HG03460 (cell line): Measurements from ENCODE around the gene MAMLD1.

Experiments
- ATAC-seq: cut with Tn5 transposase; IDR thresholded peaks from one replicate; pipeline ENCODE4 v1.9.1; 2021; ENCODE audit not compliant: unreplicated experiment

MAMLD1 gene

DNA sequence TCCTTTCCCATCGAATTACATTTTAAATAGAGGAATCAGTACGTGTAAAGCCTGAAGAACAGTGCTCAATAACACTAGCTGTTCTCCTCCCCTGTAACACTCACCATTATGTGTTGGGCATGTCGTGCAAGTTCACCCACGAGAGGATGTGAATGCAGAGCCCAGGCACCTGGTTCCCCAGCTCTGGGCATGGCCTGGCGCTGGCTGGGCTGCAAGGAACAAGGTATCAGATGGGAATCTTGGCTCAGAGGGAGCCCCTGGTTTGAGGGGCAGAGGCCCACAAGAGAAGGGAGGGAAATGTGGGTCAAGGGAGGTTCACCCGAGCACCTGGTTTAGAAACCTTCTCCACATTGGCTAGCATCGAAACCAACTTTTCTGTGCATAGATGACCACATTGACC lies 163.6 kb downstream of the MAMLD1 start:
- no peak for ATAC-seq

DNA sequence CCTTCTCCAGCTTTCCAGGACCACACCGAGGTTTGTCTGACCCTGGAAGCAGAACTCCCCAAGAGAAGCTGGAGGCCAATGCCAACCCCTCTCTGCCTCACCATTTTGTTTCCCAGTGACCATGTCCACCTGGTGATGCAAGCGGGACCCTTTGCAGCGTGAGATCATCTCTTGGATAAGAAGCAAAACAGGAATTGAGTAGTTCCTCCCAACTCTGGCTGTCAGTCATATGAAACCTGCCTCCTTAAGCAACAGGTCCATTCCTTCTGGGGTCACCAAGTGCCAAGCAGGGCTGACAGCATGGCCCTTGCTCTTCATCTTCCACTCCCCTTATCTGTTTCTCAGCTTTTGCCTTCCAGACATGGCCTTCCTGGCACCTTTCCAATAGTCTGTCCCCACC lies 164.0 kb downstream of the MAMLD1 start:
- no peak for ATAC-seq

DNA sequence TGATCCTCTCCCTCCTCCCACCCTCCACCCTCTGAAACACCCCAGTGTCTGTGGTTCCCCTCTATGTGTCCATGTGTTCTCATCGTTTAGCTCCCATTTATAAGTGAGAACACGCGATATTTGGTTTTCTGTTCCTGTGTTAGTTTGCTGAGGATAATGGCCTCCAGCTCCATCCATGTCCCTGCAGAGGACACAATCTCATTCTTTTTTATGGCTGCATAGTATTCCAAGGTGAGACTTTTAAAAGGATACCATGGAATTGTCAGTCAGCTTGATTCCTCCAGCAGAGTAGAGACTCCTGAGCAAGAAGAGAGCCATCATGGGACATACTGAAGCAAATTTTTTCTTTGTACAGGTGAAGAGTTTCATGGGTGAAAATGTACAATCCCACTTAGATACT lies 166.5 kb downstream of the MAMLD1 start:
- no peak for ATAC-seq

DNA sequence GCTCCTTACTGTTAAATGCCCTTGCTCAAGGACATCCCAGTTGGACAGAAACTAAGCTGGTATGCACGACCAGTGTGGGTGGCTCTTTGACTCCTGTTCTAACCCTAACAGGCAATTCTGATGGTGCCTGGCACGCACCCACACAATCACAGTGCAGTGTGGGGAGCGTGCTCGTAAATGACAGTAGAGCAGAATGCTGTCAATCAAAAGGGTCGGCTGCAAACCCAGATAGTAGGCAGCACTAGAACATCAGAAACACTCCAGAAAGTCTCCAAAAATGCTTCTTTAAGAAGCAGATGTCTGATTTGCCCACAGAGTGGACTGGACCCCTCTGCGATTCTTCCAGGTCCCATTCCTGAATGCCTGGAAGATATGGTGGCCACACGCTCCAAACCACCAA lies 167.7 kb downstream of the MAMLD1 start:
- no peak for ATAC-seq

DNA sequence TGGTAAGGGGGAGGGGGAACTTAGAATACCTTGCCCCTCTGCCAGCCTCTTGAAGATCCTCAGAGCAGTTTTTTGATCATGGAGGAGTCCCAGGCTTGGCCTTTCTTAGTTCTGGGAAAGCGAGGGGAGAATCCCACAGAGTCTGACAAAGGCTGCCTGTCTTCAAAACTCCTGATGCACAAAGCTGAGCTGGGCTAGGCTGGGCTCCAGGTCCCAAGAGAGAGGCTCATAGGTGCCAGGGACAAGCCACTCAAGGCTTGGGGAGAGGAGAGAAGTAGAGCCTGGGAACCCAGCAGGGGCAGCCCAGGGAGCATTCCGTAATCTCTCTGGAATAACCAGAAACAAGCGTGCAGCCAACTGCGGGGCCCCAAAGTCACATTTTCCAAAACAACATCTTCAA lies 168.3 kb downstream of the MAMLD1 start:
- ATAC-seq = no peak

DNA sequence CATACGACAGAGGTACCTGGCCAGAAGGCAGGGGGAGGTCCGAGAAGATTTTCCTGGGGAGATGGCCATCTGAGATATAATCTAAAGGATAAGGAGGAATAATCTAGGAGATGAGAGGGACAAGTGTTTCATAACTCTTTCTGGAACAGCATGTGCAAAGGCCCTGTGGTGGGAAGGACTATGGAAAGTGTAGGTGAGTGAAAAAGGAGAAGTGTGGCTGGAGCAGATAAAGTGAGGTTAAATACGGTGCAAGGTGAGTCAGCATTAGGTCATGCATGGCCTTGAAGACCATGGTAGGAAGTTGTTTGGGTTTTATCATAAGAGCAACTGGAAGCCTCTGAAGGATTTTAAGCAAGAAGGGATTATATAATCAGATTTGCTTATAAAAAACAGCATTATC lies 170.7 kb downstream of the MAMLD1 start:
- no peak for ATAC-seq

DNA sequence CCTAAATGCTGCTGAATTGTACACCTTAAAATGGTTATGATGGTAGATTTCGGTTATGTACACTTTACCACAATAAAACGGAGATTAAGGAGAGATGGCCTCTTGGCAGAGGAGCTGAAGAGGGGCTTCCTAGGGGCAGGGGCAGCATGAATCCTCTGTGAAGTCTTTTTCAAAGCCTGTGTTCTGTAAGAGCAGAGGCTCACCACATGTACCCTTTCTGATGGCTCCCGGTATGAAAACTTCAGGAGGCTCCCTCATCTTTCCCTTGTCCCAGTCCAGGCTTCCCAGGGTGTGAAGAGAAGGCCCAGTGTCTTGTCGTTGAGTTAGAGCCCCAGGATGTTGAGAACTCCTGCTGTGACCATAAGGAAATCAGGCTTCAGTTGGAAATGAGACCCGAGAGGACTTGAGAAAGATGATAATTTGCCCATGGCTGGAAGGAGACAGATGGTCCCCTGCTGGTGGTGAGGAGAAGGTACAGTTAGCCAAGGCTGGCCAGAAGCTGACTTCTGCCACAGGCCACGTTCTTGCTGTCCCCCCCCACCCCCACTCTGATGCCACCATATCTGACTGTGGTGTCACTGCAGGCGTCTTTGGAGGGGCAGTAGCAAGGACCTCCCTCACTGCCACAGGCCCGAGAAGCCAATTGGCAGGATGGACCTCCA lies 173.5 kb downstream of the MAMLD1 start:
- ATAC-seq = no peak

DNA sequence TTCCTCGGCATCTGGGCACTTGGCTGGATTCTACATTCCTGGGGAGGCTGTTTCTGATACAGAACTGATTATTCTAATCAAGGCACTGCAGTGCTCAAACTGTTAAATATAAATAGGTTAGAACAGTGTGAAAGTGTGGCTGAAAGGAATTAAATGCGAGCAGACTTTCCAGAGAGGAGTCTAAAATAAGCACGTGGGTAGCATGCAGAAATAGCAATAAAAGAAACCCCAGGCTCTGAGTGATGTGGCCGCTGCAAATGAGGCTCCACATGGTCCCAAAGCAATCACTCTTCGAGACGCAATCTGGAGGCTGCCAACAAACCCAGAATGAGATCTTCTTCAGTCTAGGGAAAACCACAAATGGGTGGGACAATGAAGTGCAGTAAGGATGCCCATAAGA lies 174.7 kb downstream of the MAMLD1 start:
- ATAC-seq = no peak

DNA sequence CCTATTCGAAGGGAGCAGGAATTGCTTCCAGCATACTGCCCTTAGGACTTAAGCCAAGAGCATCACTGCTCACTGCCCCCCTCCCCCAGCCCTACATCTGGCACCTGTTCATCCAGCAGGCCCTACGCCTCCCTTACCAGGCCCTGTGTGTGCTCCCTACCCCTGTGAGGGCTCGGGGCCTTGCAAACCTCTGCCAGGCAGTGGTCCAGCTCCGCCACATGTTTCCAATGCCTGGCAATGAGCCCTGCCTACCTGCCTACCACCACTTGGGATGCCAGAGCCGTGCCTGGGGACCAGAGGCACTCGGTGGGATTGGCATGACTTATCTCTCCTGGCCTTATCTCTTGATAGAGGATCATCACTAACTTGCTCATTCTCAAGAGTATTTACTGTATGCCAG lies 177.8 kb downstream of the MAMLD1 start:
- ATAC-seq = no peak

DNA sequence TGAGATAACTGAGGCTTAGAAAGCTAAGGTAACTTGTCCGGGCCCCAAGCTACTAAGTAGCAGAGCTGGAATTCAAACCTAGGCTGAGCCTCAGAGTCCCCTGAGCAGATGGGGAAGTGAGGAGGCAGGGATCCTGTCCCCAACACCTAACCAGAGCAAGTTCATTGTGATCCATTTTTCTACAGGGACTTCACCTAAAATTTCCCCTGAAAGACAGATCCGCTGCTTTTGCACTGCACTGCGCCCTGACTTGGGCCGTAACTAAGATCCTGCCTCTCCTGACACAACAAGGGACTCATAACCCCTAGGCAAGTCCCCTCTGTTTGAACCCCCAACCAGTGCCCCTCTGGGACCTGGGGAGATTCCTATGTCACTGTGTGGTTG lies 179.7 kb downstream of the MAMLD1 start:
- ATAC-seq = no peak

DNA sequence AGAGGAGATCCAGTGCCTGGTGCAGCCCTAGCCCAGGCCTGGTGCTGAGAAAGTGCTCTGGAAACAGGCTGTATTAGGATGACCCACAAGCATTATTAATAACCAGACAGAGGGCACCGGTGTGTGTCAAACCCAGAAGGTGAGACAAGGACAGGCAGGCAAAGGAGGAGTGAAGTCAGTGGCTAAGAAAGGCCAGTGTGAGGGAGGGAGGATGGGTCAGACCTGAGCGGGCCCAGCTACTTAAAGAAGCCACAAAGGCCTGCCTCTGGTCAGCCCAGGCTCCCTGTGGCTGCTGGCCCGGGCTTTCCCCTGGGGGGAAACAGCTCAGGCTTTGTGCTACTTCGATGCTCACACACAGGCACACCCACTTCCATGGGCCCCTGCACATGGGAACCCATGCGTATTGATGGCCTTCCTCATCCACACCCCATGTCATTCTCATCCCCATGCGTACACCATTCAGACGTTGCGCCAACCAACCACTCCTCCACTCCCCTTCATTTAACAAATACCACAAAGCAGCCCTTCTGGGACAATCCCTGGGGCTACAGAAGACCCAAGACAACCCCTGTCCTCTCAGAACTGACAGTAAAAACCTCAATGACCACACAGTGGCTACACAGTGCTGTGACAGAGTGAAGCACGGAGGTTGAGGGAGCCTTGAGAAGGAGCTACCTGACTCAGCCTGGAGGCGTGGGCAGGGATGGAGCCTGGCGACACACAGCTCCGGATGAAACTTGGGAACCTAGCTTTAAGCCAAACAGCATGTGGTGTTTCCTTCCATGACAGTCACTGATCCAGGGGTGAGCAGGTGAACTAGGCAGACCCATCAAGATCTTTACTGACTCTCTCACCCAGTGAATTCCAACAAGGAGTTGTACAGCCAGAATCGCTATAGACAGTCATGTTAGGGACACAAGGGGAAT lies 180.4 kb downstream of the MAMLD1 start:
- ATAC-seq = peak; percentile 42

DNA sequence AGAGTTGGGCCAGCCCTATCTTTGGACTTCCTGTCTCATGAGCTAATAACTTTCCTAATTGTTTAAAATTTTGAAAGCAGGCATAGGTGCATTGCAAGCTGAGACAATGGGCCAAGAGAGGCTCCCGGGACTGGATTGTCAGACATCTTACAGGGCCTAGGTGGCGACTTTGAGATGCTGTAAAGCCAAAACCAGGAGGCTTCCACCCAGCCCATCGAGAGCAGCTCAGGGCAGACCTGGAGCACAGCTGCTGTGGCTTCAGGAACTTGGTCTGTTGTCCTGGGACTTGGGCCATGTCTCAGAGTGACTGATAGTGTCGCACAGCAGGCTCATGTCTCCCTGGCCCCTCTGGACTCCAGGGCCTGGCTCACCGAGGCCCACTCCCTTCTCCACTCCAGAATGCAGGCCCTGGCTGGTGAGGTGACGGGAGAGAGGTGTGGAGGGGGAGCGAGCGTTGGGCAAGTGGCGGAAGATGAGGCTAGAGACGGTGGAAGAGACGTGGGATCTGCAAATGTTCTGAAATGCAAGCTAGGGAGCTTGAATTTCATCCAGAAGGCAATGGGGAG lies 181.2 kb downstream of the MAMLD1 start:
- ATAC-seq = no peak

DNA sequence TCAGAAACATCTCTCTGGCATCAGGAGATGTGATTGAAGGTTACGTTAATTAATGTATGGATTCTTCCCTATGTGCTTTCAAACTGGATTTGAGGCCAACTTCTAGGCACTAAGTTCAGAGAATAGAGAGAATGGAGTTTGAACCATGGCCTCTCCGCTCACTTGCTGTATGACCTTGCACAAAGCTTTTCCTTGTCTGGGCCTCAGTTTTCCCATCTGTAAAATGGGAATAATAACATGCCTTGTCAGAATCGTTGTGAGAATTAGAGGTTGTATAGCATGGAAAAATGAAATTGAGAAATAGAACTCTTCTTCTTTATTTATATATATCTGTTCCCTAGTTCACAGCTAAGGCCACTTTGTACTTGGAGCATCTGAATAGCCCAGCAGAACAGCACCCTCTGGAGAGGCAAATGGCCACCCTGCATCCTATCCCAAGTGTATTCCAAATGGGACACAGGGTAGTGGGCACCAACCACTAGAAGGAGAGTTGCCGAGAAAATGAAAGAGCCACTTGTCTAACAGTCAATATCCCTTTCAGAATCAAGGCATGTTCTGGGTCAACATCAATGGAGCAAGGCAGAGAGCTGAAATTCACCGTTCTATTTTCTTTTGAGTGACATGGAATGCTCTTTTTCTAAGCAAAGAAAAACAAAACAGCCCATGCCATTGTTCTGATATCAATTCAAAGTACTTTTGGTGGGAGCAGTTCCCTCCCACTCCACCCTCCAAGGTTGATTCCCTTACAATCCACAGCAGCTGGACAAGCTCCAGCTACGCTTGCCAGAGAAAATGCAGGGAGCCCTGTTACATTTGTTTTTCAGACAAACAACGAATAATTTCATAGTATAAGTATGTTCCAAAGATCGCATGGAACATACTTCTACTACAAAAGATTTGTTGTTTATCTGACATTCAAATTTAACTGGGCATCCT lies 182.0 kb downstream of the MAMLD1 start:
- ATAC-seq = no peak

DNA sequence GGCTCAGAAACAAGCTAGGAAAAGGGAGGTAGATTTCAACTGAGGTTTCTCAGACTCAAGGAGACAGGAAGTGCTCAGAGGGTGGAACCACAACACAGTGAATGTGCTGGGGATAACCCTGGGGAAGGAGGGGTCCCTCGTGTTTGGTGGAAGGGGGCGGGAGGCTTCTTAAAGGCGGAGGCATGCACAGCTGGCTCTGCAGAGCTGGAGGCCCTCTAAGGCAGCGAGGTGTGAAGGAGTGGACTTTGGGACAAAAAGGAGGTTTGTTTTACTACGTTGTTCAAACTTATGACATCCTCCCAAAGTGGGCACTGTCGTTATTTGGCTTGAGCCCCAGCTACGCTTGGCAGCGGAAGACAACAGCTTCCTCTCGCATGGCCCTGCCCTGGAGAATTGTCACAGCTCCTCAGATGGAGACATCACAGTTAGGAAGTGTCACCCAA lies 183.6 kb downstream of the MAMLD1 start:
- ATAC-seq = no peak

DNA sequence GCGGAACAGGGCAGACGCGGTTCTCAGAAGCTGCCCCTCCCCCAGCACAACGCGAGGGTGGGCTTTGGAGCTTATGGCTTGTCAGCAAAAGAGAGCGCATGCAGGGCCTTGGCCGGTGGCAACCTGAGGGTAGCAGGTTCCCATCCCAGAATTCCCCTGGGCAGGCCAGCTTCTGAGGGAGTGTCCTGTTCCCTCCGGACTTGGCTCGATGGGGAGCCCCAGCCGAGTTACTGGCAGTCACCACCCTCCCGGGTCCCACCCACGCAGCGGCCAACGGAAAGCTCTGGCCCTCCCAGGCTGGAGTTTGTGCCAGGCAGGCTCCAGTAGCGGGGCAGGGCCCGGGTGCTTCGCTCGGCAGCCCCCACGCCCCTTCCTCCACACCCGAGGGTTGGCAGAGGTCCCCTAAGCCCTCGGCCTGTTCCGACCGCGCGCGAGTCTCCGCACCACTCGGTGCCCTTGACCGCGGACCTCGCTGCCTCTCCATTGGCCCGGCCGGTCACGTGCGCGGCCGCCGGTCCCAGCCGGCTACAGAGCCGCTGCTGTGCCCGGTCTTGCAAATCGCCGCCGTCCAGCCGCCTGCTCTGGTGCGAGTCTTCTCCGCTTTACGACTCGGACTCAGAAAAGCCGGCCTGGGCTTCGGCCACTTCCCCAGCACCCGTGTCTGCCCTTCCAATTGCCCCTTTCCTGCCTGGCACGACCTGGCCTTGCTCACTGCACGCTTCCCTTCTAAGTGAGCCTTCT lies 184.4 kb downstream of the MAMLD1 start:
- peak; percentile 57 for ATAC-seq

DNA sequence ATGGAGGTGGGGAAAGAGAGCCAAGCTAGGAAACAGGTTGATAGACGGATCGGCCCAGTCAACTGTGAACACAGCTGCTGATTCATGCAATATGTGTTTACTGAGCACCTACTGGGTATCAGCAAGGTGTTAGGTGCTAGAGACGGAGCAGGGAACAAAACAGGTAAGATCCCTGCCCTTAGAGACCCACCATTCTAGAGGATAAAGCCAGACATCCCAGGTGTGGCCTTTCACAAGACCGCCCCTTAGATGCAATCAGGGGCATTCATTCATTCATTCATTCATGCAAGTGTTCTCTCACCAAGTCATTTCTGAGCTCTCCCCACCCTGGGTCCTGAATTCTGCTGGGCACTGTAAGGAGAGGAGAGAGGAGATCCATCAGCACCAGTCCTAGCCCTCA lies 185.1 kb downstream of the MAMLD1 start:
- no peak for ATAC-seq

DNA sequence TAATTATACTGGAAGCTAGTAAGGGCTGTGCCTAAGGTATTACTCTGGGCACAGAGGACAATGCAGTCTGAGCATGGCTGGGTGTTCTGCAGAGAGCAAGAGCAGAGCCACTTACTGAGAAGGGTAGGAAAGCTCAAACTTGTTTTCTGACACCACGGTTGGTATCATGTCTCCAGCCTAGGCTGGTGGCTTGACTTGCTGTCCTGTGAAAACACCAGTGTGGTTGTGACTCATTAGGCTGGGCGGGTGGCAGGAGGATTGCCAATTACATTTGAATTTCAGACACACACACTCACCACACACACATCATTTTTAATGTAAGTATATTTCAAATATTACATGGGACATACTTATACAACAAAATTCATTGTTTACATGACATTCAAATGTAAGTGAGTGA lies 185.6 kb downstream of the MAMLD1 start:
- no peak for ATAC-seq

DNA sequence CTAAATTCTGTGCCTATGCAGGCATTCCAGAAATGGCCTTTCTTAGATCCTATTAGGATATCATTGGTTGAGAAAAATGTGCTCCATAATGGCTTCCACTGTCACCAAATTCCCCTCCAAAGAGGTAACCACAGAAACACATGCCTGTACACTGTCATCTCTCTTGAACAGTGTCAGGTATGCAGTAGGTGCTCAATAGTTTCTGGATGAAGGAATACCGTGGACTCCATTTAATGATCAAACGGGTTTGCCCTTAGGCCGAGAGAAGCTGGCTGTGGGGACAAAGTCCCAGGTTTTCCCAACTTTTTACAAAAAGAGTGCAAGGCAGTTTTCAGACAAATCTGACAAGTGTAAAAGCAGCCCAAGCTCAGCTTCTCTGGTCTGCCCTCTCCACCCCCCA lies 188.8 kb downstream of the MAMLD1 start:
- ATAC-seq = no peak

DNA sequence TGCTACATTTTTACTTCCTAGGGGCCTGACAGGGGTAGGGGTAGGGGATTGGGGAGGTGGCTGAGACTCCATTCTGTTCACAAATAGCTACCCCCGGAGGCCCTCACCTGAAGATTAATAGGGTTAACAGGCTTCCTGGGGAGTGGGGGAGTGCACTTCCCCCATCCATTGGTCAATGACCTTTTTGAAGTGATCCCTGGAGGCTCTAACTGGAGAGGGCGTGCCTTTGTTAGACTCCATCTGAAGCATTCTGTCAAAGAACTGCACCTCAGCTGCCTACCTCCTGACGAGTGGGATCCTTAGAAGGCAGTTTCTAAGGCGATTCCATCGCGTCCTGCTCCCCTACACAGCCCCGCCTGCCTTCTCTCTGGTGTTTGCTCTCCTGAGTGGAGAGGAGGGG lies 195.3 kb downstream of the MAMLD1 start:
- ATAC-seq = no peak
